GM23248 (cell line): ENCODE measurements around the gene PCBD1. TPM values are rescaled to one million over a fixed set of nuclear protein-coding genes. Genes with fewer than 3 reads are reported as not detected.

Experiments
- DNase-seq: peaks from one replicate; pipeline ENCODE4 v3.0.0-alpha.2; 2015
- H2AFZ ChIP-seq: fragments of 200-600 bp; sonication (generic); 2 replicates; pipeline ENCODE4 v1.6.1; 2016; ENCODE audit warnings: antibody characterized with exemption
- H3F3A ChIP-seq: fragments of 200-600 bp; sonication (generic); 2 replicates; pipeline ENCODE4 v1.6.1; 2016; ENCODE audit warnings: mild to moderate bottlenecking, antibody characterized with exemption, mixed run types; ENCODE audit not compliant: insufficient read depth
- H3K27ac ChIP-seq: fragments of 200-600 bp; sonication (generic); 2 replicates; pipeline ENCODE4 v1.5.1; 2016; ENCODE audit warnings: mild to moderate bottlenecking
- H3K27me3 ChIP-seq: fragments of 200-600 bp; sonication (generic); replicated peaks from 2 replicates; pipeline ENCODE4 v1.6.1; 2016; ENCODE audit warnings: mild to moderate bottlenecking; ENCODE audit not compliant: insufficient read depth
- H3K36me3 ChIP-seq: fragments of 200-600 bp; sonication (generic); 2 replicates; pipeline ENCODE4 v1.6.1; 2016; ENCODE audit warnings: low read depth, mild to moderate bottlenecking
- H3K4me1 ChIP-seq: fragments of 200-600 bp; sonication (generic); 2 replicates; pipeline ENCODE4 v1.6.1; 2016; ENCODE audit warnings: mild to moderate bottlenecking; ENCODE audit not compliant: insufficient read depth
- H3K4me2 ChIP-seq: fragments of 200-600 bp; sonication (generic); one replicate; pipeline ENCODE4 v1.6.1; 2016; ENCODE audit warnings: mild to moderate bottlenecking; ENCODE audit not compliant: unreplicated experiment
- H3K4me3 ChIP-seq: fragments of 200-600 bp; sonication (generic); 2 replicates; pipeline ENCODE4 v1.5.1; 2016; ENCODE audit warnings: mild to moderate bottlenecking
- H3K79me2 ChIP-seq: fragments of 200-600 bp; sonication (generic); 2 replicates; pipeline ENCODE4 v1.6.1; 2016; ENCODE audit warnings: mild to moderate bottlenecking; ENCODE audit not compliant: insufficient read depth
- H3K9ac ChIP-seq: fragments of 200-600 bp; sonication (generic); 2 replicates; pipeline ENCODE4 v1.6.1; 2016; ENCODE audit warnings: mild to moderate bottlenecking
- H3K9me2 ChIP-seq: fragments of 200-600 bp; sonication (generic); 2 replicates; pipeline ENCODE4 v1.6.1; 2016; ENCODE audit warnings: mixed run types, mild to moderate bottlenecking, moderate library complexity; ENCODE audit not compliant: insufficient read depth
- H3K9me3 ChIP-seq: fragments of 200-600 bp; sonication (generic); one replicate; pipeline ENCODE4 v1.6.1; 2017; ENCODE audit warnings: low read depth
- H4K20me1 ChIP-seq: fragments of 200-600 bp; sonication (generic); 2 replicates; pipeline ENCODE4 v1.6.0; 2016; ENCODE audit not compliant: insufficient read depth
- EZH2 ChIP-seq: fragments of 200-600 bp; sonication (generic); IDR thresholded peaks from 2 replicates; pipeline ENCODE4 v1.6.1; 2018; ENCODE audit warnings: antibody characterized with exemption, mild to moderate bottlenecking; ENCODE audit not compliant: insufficient read depth, poor library complexity, severe bottlenecking
- EZH2phosphoT487 ChIP-seq: fragments of 200-600 bp; sonication (generic); IDR thresholded peaks from 2 replicates; pipeline ENCODE4 v1.6.1; 2018; ENCODE audit warnings: antibody characterized with exemption, moderate library complexity, mild to moderate bottlenecking, low read depth; ENCODE audit not compliant: insufficient read depth
- WGBS, 2 experiments: methylation state at CpG; one replicate each; pipeline ENCODE4 v1.1.6; 2015 to 2017; ENCODE audit warnings: low lambda C conversion rate in 2 of 2, low coverage in 1 of 2; ENCODE audit errors: missing lambda C conversion rate in 2 of 2; 5-methylcytosine and 5-hydroxymethylcytosine counted together
- in situ Hi-C: fragments of 300-500 bp; cut with MboI; formaldehyde crosslinking; loops from 2 replicates; pipeline ENCODE4 v1.15.0; 2020
- polyA plus RNA-seq: library from polyadenylated mRNA; unstranded; fragments of >200 nt; fragmentation: Nextera tagmentation; extraction: Ambion mirVana; gene quantifications from 2 replicates; pipeline ENCODE4 v1.2.1, GENCODE V29; 2016
- total RNA-seq: library from RNA; depleted of rRNA; stranded (reverse); fragments of >200 nt; shearing (Covaris generic); gene quantifications from 2 replicates; pipeline ENCODE4 v1.2.3, GENCODE V29; 2014

Gene PCBD1
- total and polyA plus RNA-seq, 2 experiments from 2014 or later = 26.2 to 36.8 TPM

DNA sequence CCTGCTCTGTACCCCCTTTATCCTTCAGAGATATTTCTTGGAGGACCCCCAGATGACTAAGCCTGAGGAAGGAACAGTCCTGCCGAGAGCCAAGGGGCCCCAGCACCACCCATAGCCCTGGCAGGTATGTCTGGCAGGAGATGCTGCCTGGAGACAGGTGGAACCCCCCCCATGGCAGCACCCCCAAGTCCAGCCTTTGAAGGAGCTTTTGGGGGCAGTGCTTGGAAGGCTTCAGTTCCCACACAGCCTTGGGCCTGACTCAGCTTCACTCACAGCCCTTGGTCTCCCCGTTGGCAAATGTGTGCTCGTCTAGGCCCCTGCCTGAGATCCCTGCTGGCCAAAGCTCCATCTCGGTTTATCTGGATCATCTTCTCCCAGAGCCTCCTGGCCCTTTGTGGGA lies 23.0 kb upstream of the PCBD1 start:
- H3K9me2 ChIP-seq = no peaks in the 10 kb centered on the region
- H3K4me1 ChIP-seq = no peaks in the 10 kb centered on the region
- no peak overlapping the region for H3K9ac ChIP-seq
- TF ChIP-seq EZH2 = no peak
- no peak for TF ChIP-seq EZH2phosphoT487
- H3K4me3 ChIP-seq = no peak overlapping the region
- no peak overlapping the region for H3K27ac ChIP-seq
- no peaks in the 10 kb centered on the region for H3K79me2 ChIP-seq
- no peaks in the 10 kb centered on the region for H3F3A ChIP-seq
- H3K27me3 ChIP-seq = peaks cover 31% of the 10 kb centered on the region
- no peak overlapping the region for H2AFZ ChIP-seq
- in situ Hi-C loops = no loop called here
- WGBS, 2 experiments = 32 to 39% methylated on average over 4 of the region's 4 CpGs
- no peaks in the 10 kb centered on the region for H3K9me3 ChIP-seq
- H4K20me1 ChIP-seq = no peaks in the 10 kb centered on the region
- DNase-seq = no peak
- no peaks in the 10 kb centered on the region for H3K36me3 ChIP-seq
- no peak overlapping the region for H3K4me2 ChIP-seq

DNA sequence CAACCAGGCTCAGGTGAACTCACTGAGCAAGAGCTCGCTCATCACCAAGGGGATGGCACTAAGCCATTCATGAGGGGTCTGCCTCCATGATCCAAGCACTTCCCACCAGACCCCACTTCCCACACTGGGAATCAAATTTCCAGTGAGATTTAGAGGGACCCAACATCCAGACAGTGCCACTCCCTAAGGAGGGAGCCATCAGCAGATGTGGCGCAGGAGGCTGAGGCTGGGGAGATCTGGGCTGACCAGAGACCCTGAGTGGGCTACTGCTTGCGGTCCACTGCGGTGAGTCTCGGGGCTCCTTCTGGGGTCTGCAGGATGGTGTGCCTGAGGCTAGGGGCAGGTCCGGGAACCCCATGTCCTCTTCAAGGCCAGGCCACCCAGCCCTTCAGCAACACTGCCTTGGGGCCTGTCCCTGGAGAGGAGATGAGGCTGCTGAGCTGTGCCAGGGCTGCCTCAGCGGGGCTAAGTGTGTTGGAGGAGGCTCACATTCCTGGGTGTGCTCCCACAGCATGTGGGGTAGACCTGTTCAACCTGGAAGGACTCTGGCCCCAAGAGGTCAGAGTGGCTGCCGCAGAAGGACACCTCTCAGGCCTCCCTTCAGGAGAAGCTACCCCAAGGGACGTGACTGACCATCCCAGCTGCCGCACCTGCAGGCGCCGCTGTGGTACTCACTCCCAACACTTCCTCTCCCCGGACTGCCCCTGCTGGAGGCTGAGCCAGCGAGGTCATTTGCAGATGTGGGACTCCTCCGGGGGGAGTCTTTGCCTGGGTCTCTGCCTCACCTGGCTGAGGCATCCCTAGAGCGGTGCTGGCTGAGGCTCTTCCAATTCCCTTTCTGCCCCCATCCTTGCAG lies 22.3 kb upstream of the PCBD1 start:
- no peak for DNase-seq
- H3K4me1 ChIP-seq = no peaks in the 10 kb centered on the region
- H3F3A ChIP-seq = no peaks in the 10 kb centered on the region
- no peaks in the 10 kb centered on the region for H3K9me3 ChIP-seq
- H2AFZ ChIP-seq = no peak overlapping the region
- no peak overlapping the region for H3K4me2 ChIP-seq
- no peaks in the 10 kb centered on the region for H4K20me1 ChIP-seq
- H3K27me3 ChIP-seq = peaks cover 28% of the 10 kb centered on the region
- H3K4me3 ChIP-seq = no peak overlapping the region
- no peak overlapping the region for H3K9ac ChIP-seq
- 68 to 75% methylated on average over 15 to 16 of the region's 16 CpGs for WGBS, 2 experiments
- TF ChIP-seq EZH2 (no peak), EZH2phosphoT487 (no peak)
- H3K27ac ChIP-seq = no peak overlapping the region
- no peaks in the 10 kb centered on the region for H3K9me2 ChIP-seq
- no peaks in the 10 kb centered on the region for H3K36me3 ChIP-seq
- in situ Hi-C loops = no loop called here
- no peaks in the 10 kb centered on the region for H3K79me2 ChIP-seq

DNA sequence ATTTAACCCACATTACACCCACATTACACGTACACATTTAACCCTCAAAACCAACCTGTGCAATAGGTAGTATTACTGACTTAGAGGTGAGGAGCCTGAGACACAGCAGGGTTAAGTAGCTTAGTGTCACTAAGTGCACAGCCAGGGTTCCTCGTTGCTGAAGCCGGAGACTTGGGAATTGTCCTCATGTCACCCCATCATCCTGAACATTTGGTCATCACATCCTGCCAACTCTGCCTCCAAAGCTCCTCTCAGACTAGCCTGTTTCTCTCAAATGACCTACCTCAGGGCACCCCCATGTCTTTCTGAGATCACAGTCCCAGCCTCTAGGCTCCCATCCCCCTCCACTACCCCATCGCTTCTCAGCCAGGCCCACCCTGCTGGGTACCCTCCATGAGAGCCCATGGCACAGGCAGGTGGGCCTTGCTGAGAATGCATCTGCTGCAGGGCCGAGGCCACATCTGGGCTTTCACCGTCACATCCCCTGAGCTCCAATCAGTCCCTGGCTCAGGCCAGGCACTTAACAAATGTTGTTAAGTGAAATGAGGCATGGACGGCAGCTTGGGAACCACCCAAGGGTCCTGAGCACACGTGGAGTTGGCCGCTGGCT lies 21.1 kb upstream of the PCBD1 start:
- in situ Hi-C loops = no loop called here
- no peaks in the 10 kb centered on the region for H3K9me3 ChIP-seq
- no peaks in the 10 kb centered on the region for H4K20me1 ChIP-seq
- DNase-seq = no peak
- no peak overlapping the region for H2AFZ ChIP-seq
- no peaks in the 10 kb centered on the region for H3F3A ChIP-seq
- no peak overlapping the region for H3K9ac ChIP-seq
- no peaks in the 10 kb centered on the region for H3K79me2 ChIP-seq
- H3K4me3 ChIP-seq = no peak overlapping the region
- 58 to 59% methylated on average over 9 of the region's 9 CpGs for WGBS, 2 experiments
- TF ChIP-seq EZH2phosphoT487 (no peak), EZH2 (no peak)
- peaks cover 15% of the 10 kb centered on the region for H3K27me3 ChIP-seq
- H3K4me2 ChIP-seq = no peak overlapping the region
- no peaks in the 10 kb centered on the region for H3K36me3 ChIP-seq
- H3K27ac ChIP-seq = no peak overlapping the region
- H3K9me2 ChIP-seq = no peaks in the 10 kb centered on the region
- H3K4me1 ChIP-seq = no peaks in the 10 kb centered on the region

DNA sequence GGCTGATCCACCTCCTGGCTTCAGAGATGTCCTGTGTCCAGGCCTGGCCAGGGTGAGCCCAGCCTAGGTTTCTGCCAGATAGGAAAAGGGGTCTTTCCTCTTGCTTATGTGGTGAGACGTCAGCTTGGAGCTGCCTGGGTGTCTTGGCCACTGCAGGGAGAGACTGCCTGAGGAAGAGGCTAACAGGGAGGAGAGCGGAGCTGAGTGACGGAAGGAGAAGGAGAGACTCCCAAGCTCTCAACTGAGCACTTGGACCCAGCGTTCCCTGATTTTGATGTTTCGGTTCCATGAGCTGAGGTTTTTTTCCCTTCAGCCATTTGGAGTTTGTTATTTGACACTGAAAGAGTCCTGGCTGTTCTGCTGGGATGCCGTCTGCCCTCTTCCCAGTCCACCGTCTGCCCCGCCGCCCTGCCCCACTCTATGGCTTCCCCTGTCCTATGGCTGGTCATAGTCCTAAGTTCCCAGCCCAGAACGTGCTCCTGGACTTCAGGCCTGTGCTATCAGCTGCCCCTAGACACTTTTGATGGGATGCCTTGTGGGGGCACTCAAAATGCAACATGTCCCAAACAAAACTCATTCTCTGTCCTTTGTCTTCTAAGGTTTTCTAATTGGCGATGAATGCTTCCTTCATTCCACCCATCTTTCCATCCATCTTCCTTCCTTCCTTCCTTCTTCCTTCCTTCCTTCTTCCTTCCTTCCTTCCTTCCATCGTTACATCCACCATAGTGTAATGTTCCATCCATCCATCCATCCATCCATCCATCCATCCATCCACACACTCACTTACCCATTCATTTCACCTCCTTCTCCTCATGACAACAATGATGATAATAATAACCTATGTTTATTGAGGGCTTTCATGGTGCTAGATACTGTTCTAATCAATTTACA lies 20.3 kb upstream of the PCBD1 start:
- WGBS, 2 experiments = 64 to 66% methylated on average over 12 of the region's 12 CpGs
- Histone ChIP-seq H3F3A (no peaks in the 10 kb centered on the region), H3K27me3 (peaks cover 9% of the 10 kb centered on the region), H3K27ac (no peak overlapping the region), H3K36me3 (no peaks in the 10 kb centered on the region), H3K9me2 (no peaks in the 10 kb centered on the region), H3K9me3 (no peaks in the 10 kb centered on the region), H2AFZ (no peak overlapping the region), H3K4me3 (no peak overlapping the region), H4K20me1 (no peaks in the 10 kb centered on the region), H3K9ac (no peak overlapping the region), H3K4me1 (no peaks in the 10 kb centered on the region), H3K4me2 (no peak overlapping the region), H3K79me2 (no peaks in the 10 kb centered on the region)
- TF ChIP-seq EZH2phosphoT487 = no peak
- no peak for TF ChIP-seq EZH2
- in situ Hi-C loops = no loop called here
- no peak for DNase-seq
